WERI-Rb-1 (cell line): ENCODE data around the gene CUL9.

Source experiments
- DNase-seq: peaks from one replicate; pipeline ENCODE4 v3.0.0-alpha.2; 2020
- H3K27ac ChIP-seq: fragments of 250-450 bp; sonication (Bioruptor Pico); 2 replicates; pipeline ENCODE4 v1.5.1; 2020; ENCODE audit warnings: mild to moderate bottlenecking, moderate library complexity
- H3K27me3 ChIP-seq: fragments of 250-450 bp; sonication (Bioruptor Pico); 2 replicates; pipeline ENCODE4 v1.5.1; 2021; ENCODE audit warnings: mild to moderate bottlenecking, low read depth, moderate library complexity; ENCODE audit not compliant: insufficient read depth, severe bottlenecking
- H3K36me3 ChIP-seq: fragments of 250-450 bp; sonication (Bioruptor Pico); 2 replicates; pipeline ENCODE4 v1.5.1; 2020; ENCODE audit warnings: mild to moderate bottlenecking, moderate library complexity
- H3K4me3 ChIP-seq: 2 replicates; pipeline ENCODE4 v1.5.1; 2011; ENCODE audit warnings: low read depth, mild to moderate bottlenecking, control low read depth, low read length
- H3K9me3 ChIP-seq: fragments of 250-450 bp; sonication (Bioruptor Pico); 2 replicates; pipeline ENCODE4 v1.5.1; 2021; ENCODE audit warnings: mild to moderate bottlenecking, moderate library complexity; ENCODE audit not compliant: severe bottlenecking
- CTCF ChIP-seq: IDR thresholded peaks from 2 replicates; pipeline ENCODE4 v1.5.1; 2011; ENCODE audit warnings: low read depth, mild to moderate bottlenecking, control low read depth, inconsistent platforms, low read length

Gene CUL9

GRCh38 chr6:43273707-43274106, 91.7 kb downstream of the CUL9 start:
- Histone ChIP-seq H3K4me3 (no peak overlapping the region), H3K36me3 (no peaks in the 10 kb centered on the region), H3K9me3 (no peaks in the 10 kb centered on the region), H3K27ac (no peak overlapping the region), H3K27me3 (no peaks in the 10 kb centered on the region)
- no peak for DNase-seq
- TF ChIP-seq CTCF, result no peak
